ENCODE data around the gene ANKRD39. TPM values are rescaled to one million over a fixed set of nuclear protein-coding genes. Genes with fewer than 3 reads are reported as not detected.

Gene ANKRD39
- total and polyA plus RNA-seq, 9 of the 15 experiments (the other 6 are each of a cell fraction or from before 2014, with no cell fraction given), result 8.2 to 33.1 (median 23.8) TPM

- TF ChIP-seq MGA (IDR thresholded peaks at IDR 0.05) (peak; percentile 55), NKRF (IDR thresholded peaks at IDR 0.05; ENCODE audit: borderline replicate concordance) (peak; percentile 27; the same call in 1 of the 2 replicates), RNF2 (IDR thresholded peaks at IDR 0.05) (peak; percentile 64; the same call in 1 of the 2 replicates), TRIM24 (IDR thresholded peaks at IDR 0.05) (peak; percentile 54 to 83), POLR2AphosphoS2 (IDR thresholded peaks at IDR 0.05; ENCODE audit: low read length) (no peak), ZSCAN29 (IDR thresholded peaks at IDR 0.05) (no peak), CCAR2 (IDR thresholded peaks at IDR 0.05; ENCODE audit: low read depth, low read length) (no peak), SMARCC2 (IDR thresholded peaks at IDR 0.05; ENCODE audit: low read depth) (peak; percentile 71; the same call in 1 of the 2 replicates), ZNF165 (CRISPR knock-in tag; IDR thresholded peaks at IDR 0.05; ENCODE audit: borderline replicate concordance) (no peak), BRD4 (IDR thresholded peaks at IDR 0.05) (peak; percentile 66; the same call in 1 of the 2 replicates), MTA1 (IDR thresholded peaks at IDR 0.05; ENCODE audit: borderline replicate concordance) (peak; percentile 76), TAL1 (IDR thresholded peaks at IDR 0.05) (peak; percentile 95), CBX1 (IDR thresholded peaks at IDR 0.05; ENCODE audit: low read depth) (no peak), GATA2 (CRISPR knock-in tag; IDR thresholded peaks at IDR 0.05) (peak; percentile 80), SIN3B (IDR thresholded peaks at IDR 0.05; ENCODE audit: low read depth) (no peak), ZKSCAN3 (CRISPR knock-in tag; IDR thresholded peaks at IDR 0.05) (no peak)
Observed at GRCh38 chr2:96895032-96895745, 37.4 kb upstream of the ANKRD39 start (continued).

Data from K562 (cell line).